Activated CD4-positive, alpha-beta T cell treated with anti-CD3 and anti-CD28 coated beads for 4 hours (primary cell): ENCODE data around the gene ZSWIM5.
"Not testable (repeated sequence)": the region's sequence is repeated elsewhere in the genome, so short reads cannot be mapped to it uniquely, and the experiment has no call there.

Experiments
- DNase-seq, 2 donors: peaks; one replicate each; pipeline ENCODE4 v3.0.0-alpha.2; 2020

Gene ZSWIM5

GRCh38 chr1:45205910-45206721, at the start of gene ZSWIM5:
Gene ZSWIM5 (minus strand): TSS chr1:45206605. CDS start chr1:45206350, 255 bp downstream.
- DNase-seq, result peak; percentile 53 to 60

DNA sequence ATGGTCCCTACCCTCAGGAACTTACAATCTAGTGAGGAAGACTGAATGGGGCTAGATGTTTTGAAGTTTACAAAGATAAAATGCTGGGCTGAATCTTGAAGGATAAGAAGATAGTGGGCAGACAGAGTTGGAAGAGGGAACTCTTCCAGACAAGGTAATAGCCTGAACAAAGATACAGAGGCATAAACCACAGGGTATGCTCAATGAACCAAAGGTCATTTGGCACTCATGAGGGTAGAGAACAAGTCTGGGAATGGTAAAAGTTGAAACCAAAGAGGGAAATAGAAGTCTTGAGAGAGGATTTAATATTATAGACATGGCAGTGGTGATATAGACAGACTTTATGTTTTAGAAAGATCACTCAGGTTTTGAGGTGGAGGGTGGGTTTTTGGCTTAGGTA, 48.1 kb upstream of the ZSWIM5 start:
- no peak for DNase-seq

- DNase-seq, result no peak
These were observed 44.1 kb upstream of the ZSWIM5 start for GRCh38 chr1:45250544-45250943.

DNA sequence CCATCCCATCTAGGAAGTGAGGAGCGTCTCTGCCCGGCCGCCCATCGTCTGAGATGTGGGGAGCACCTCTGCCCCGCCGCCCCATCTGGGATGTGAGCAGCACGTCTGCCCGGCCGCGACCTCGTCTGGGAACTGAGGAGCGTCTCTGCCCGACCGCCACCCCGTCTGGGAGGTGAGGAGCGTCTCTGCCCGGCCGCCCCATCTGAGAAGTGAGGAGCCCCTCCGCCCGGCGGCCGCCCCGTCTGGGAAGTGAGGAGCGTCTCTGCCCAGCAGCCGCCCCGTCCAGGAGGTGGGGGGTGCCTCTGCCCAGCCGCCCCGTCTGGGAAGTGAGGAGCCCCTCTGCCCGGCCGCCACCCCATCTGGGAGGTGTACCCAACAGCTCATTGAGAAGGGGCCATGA, 41.6 kb upstream of the ZSWIM5 start:
- DNase-seq, result not testable (repeated sequence)

DNA sequence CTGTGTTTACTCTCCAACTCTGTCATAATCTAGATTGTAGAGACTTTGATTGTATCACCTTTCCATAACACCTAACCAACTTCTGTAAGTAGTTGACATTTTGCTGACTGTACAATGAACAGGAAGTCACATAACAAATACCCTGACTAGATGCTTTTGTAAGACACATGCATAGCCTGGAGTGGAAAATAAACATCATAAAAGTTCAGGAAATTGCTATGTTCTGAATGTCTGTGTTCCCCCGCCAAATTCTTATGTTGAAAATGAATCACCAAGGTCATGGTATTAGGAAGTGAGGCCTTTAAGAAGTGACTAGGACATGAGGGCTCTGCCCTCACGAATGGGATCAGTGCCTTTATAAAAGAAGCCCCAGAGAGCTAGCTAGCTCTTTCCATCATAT, 40.4 kb upstream of the ZSWIM5 start:
- peak; percentile 1 to 11 for DNase-seq

DNA sequence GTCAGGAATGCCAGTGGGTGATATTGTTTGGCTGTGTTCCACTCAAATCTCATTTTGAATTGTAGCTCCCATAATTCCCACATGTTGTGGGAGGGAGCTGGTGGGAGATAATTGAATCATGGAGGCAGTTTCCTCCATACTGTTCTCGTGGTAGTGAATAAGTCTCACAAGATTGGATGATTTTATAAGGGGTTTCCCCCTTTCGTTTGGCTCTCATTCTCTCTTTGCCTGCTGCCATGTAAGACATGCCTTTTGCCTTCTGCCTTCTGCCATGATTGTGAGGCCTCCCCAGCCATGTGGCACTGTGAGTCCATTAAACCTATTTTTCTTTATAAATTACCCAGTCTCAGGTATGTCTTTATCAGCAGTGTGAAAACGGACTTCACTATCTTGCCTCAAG, 40.0 kb upstream of the ZSWIM5 start:
- peak in 1 of 2 donors; percentile 4 for DNase-seq

DNA sequence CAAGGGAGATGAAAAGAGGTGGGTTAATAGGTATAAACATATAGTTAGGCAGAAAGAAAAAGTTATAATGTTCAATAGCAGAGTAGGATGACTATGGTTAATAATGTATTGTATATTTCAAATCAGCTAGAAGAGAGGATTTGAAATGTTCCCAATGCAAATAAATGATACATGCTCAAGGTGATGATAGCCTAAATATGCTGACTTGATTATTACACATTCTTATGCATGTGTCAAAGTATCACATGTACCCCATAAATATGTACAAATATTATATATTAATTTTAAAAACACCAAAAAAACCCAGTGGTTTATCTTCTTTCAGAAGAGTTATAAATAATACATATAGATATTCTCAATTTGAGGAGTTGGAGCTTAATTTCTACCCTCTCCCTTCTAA, 38.3 kb upstream of the ZSWIM5 start:
- DNase-seq, result no peak

DNA sequence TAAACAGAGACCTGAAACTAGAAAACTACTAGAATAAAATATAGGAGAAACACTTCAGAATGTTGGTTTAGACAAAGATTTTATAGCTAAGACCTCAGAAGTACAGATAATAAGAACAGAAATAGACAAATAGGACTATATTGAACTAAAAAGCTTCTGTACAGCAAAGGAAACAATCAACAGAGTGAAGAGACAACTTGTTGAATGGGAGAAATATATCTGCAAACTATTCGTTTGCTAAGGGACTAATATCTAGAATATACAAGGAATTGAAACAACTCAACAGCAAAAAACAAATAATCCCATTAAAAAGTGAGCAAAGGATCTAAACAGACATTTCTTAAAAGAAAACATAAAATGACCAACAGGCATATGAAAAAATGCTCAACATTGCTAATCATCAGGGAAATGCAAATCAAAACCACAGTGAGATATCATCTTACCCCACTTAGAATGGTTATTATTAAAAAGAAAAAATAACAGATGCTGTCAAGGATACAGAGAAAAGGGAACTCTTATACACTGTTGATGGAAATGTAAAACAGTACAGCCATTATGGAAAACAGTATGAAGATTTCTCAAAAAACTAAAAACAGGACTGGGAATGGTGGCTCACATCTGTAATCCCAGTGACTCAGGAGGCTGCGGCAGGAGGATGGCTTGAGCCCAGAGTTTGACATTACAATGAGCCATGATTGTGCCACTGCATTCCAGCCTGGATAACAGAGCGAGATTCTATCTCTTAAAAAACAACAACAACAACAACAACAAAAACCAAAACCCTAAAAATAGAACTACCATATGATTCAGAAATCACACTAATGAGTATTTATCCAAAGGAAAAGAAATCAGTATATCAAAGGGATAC, 37.3 kb upstream of the ZSWIM5 start:
- no peak for DNase-seq

DNA sequence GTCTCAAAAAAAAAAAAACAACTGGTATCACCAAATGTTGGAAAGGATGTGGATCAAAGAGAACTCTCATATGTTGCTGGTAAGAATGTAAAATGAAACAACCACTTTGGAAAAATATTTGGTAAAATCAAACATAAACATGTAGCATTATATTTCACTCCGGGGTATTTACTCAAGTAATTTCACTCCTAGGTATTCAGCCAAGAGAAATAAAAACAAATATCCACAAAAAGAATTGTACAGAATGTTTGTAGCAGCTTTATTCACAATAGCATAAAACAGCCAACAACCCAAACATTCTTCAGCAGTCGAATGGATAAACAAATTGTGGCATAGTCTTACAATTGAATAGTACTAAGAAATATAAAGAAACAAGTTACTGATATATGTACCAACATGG, 32.4 kb upstream of the ZSWIM5 start:
- DNase-seq, result no peak

GRCh38 chr1:45236136-45236535, 29.7 kb upstream of the ZSWIM5 start:
- DNase-seq, result no peak

DNA sequence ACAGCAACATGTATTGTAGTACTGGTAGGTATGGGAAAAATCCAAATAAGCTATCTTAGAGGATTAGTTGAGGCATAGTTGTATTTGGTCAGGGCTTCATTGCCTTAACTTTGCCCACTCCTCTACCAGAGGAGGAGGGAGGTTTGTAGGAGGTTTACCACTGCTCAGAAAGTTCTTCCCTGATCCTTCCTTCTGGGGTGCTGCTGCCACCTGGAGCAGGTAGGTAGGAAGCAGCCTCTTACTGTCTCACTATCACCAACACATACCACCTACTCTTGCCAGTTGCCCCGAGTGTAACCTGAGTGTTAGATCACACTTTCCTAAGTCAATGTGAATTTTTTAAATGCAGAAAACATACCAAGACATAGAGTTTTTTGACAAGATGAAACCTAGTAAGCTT, 24.1 kb upstream of the ZSWIM5 start:
- peak in 1 of 2 donors; percentile 7 for DNase-seq

DNA sequence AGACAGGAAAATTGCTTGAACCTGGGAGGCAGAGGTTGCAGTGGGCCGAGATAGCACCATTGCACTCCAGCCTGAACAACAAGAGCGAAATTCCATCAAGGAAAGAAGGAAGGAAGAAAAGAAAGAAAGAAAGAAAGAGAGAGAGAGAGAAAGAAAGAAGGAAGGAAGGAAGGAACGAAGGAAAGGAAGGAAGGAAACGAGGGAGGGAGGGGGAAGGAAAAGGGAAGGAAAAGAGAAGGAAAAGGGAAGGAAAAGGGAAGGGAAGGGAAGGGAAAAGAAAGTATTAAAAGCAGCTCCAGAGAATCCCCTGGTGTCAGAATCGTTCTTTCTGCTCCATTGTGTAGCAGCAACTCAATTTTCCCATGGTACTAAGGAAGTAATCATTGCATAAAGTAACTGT, 19.2 kb upstream of the ZSWIM5 start:
- no peak for DNase-seq

- not testable (repeated sequence) for DNase-seq
These were observed 17.3 kb upstream of the ZSWIM5 start for GRCh38 chr1:45223710-45224109.

- no peak for DNase-seq
These were observed 15.3 kb upstream of the ZSWIM5 start for GRCh38 chr1:45221716-45222115.

GRCh38 chr1:45216861-45217260, 10.5 kb upstream of the ZSWIM5 start:
- DNase-seq, result no peak

DNA sequence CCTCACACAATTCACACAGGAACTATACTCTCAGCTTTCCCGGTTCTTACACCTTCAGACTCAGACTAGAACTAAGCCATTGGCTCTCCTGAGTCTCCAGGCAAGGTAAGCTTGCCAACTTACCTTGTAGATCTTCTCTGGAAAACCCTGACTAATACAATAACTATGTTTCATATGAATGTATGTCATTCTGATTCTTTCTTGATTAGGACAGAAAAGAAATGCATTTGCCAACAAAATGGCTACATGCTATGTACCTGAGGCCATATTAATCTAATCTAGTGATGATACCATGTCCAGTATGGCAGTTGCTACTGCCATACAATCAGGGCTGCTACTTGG, 9.8 kb upstream of the ZSWIM5 start:
- DNase-seq, result no peak

DNA sequence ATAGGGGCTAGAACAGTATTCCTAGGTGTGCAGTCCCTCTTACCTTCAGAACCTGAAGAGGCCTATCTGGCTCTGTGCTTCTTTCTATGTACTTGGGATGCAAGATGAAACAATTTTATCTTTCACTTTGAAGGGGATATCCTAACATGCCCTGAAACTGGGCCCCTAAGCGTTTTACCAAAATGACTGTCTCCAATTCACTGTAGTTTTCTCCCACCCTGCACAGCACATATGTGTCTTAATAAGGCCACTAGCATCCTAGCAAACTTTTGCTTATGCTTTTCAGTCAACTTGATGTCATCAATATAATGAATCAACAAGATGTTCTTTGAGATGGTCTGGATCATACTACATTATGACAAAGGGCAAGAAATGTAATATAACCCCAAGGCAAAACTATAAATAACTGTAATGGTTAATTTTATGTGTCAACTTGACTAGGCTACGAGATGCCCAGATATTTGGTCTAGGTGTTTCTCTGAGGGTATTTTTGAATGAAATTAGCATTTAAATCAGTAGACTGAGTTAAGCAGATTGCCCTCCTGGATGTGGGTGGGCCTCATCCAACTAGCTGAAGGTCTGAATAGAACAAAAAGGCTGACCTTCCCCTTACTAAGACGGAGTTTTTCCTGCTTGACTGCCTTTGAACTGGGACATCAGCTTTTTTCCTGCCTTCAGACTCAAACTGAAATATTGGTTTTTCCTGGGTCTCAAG, 9.2 kb upstream of the ZSWIM5 start:
- DNase-seq, result no peak

DNA sequence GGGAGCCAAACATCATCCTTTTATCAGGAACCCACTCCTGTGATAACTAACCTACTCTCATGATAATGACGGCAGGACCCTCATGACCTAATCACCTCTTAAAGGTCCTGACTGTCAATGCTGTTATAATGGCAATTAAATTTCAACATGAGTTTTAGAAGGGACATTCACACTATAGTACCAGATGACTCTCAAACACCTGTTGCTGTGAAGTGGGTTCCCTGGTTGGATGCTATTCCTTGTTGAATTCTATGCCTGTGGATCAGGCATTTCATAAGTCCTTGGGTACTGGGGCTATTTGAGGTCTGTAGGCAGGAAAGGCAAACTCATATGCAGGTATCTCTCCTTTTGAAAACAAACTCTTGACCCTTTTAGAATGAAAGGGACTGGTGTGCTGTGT, 7.5 kb upstream of the ZSWIM5 start:
- DNase-seq, result no peak

GRCh38 chr1:45211076-45211475, 4.7 kb upstream of the ZSWIM5 start:
- DNase-seq, result no peak

DNA sequence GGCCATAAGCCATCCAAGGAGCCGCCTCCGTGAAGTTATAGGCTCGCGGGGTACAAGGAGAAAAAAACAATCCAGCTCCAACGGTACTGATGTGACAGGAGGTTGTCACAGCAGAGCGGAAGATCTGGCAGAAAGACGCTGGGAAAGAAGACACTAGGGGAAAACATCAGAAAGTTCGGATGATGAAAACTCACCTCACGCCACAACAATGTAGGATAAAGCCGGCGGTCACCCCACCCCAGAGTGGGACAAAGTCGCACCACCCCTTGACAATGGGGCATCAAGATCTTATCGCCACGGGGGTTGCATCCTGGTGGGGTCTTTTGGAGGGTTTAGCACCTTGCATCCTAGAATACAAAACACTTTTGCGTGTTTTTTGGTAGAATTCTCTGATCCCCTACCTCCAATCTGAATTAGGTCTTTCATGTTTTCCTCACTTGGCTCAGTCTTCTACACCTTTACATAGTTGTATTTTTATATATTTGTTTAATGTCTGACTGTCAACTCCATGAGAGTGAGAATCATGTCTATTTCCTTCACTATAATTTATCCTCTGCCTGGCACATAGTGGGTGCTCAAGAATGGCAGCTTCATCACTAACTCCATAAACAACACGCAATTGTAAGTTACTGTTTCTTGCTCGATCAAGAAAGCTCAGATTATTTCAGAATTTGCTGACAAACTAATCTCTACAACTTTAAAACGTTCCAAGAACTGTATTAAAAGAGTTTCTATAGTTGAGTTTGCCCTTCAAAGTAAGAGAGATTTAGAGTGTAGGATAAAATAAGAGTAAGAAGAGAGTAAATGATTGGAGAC, 611 bp upstream of the ZSWIM5 start:
- no peak for DNase-seq

- peak; percentile 8 to 13 for DNase-seq
These were observed 1.1 kb downstream of the ZSWIM5 start for GRCh38 chr1:45205011-45205909.
